ENCODE measurements around the gene RFT1. TPM values are rescaled to one million over a fixed set of nuclear protein-coding genes. Genes with fewer than 3 reads are reported as not detected.

The RFT1 gene
- total RNA-seq, 4 donors from 2014 or later, result 4.9 to 18.2 (median 12.8) TPM

- H3K9me3 ChIP-seq, result no peaks in the 10 kb centered on the region
- peaks cover 5 to 88% (median 7%) of the 10 kb centered on the region in 3 donors for H3K36me3 ChIP-seq
- intact Hi-C loops (cut with DNase I), result no loop called here
- H3K27ac ChIP-seq, result no peak overlapping the region
- no peaks in the 10 kb centered on the region for H3K27me3 ChIP-seq
- no peak for DNase-seq
- no peak for TF ChIP-seq POLR2A (IDR thresholded peaks at IDR 0.05)
- TF ChIP-seq CTCF (IDR thresholded peaks at IDR 0.05), result no peak
- 92 to 94% methylated on average over 11 of the region's 11 CpGs for WGBS, 2 donors
- H3K4me1 ChIP-seq, result peaks cover 0 to 25% (median 16%) of the 10 kb centered on the region in 3 donors
- H3K4me3 ChIP-seq, result no peak overlapping the region
Observed at GRCh38 chr3:53092216-53092615, 38.0 kb downstream of the RFT1 start.

- no peak overlapping the region for H3K27ac ChIP-seq
- TF ChIP-seq CTCF (IDR thresholded peaks at IDR 0.05) (no peak), POLR2A (IDR thresholded peaks at IDR 0.05) (no peak)
- intact Hi-C loops (cut with DNase I), result no loop called here
- H3K36me3 ChIP-seq, result peaks cover 5 to 80% (median 7%) of the 10 kb centered on the region in 3 donors
- H3K4me1 ChIP-seq, result peaks cover 0 to 25% (median 16%) of the 10 kb centered on the region in 3 donors
- H3K4me3 ChIP-seq, result no peak overlapping the region
- H3K9me3 ChIP-seq, result no peaks in the 10 kb centered on the region
- no peak for DNase-seq
- no peaks in the 10 kb centered on the region for H3K27me3 ChIP-seq
- 82 to 85% methylated on average over 3 to 5 of the region's 5 CpGs for WGBS, 2 donors
Observed at GRCh38 chr3:53091011-53091410, 39.2 kb downstream of the RFT1 start.

GRCh38 chr3:53089511-53089910 is 40.7 kb downstream of the RFT1 start:
- Histone ChIP-seq H3K27ac (peak overlapping the region in 3 of 4 donors; percentile 11 to 35 (median 17)), H3K27me3 (no peaks in the 10 kb centered on the region), H3K9me3 (no peaks in the 10 kb centered on the region), H3K4me3 (no peak overlapping the region), H3K36me3 (peaks cover 5 to 65% (median 7%) of the 10 kb centered on the region in 3 donors), H3K4me1 (peaks cover 3 to 35% (median 16%) of the 10 kb centered on the region in 3 donors)
- no peak for DNase-seq
- TF ChIP-seq CTCF (IDR thresholded peaks at IDR 0.05) (no peak), POLR2A (IDR thresholded peaks at IDR 0.05) (no peak)
- intact Hi-C loops (cut with DNase I), result no loop called here
- WGBS, 2 donors, result 20 to 33% methylated on average over 1 to 2 of the region's 6 CpGs

- no peak for DNase-seq
- no peak for TF ChIP-seq POLR2A (IDR thresholded peaks at IDR 0.05)
- Histone ChIP-seq H3K27ac (no peak overlapping the region), H3K4me1 (peaks cover 3 to 45% (median 27%) of the 10 kb centered on the region in 3 donors), H3K4me3 (no peak overlapping the region), H3K27me3 (no peaks in the 10 kb centered on the region), H3K36me3 (peaks cover 0 to 24% (median 0%) of the 10 kb centered on the region in 3 donors), H3K9me3 (no peaks in the 10 kb centered on the region)
- WGBS, 2 donors, result 85 to 88% methylated on average over 10 of the region's 10 CpGs
- intact Hi-C loops (cut with DNase I), result no loop called here
Observed at GRCh38 chr3:53085476-53085875, 44.8 kb downstream of the RFT1 start.

GRCh38 chr3:53084310-53085001 is 45.8 kb downstream of the RFT1 start:
- Histone ChIP-seq H3K27me3 (no peaks in the 10 kb centered on the region), H3K4me3 (no peak overlapping the region), H3K27ac (peak overlapping the region in 2 of 4 donors; percentile 34 to 44), H3K36me3 (peaks cover 0 to 14% (median 0%) of the 10 kb centered on the region in 3 donors), H3K9me3 (no peaks in the 10 kb centered on the region), H3K4me1 (peaks cover 3 to 35% (median 17%) of the 10 kb centered on the region in 3 donors)
- no peak for DNase-seq
- no peak for TF ChIP-seq POLR2A (IDR thresholded peaks at IDR 0.05)
- no peak for TF ChIP-seq CTCF (IDR thresholded peaks at IDR 0.05)
- intact Hi-C loops (cut with DNase I), result no loop called here
- WGBS, 2 donors, result 55 to 70% methylated on average over 3 to 9 of the region's 12 CpGs

Data from esophagus squamous epithelium (tissue), 5 donors.